Measurements from ENCODE around the gene RNF5.

DNA sequence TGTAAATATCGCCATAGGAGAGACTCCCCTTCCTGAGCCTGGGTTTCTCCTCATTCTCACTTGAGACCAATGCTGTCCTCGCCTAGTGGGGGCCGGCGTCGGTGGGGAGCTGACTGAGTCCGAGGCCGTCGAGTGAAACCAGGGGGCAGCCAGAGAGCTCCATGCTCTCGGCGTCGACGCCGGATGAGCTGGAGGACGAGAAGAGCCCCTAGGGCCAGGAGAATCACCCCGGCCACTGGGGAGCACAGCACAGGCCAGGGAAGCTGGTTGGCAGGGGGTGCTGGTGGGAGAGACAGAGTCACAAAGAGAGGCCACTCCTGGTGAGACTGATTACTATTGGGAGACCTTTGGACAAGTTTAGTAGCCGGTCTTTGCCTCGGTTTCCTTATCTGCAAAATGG lies 20.7 kb downstream of the RNF5 start:
- no peak for TF ChIP-seq CTCF (conservative IDR thresholded peaks at IDR 0.05; ENCODE audit: low read length)
- no peak for TF ChIP-seq EZH2phosphoT487 (IDR thresholded peaks at IDR 0.05; ENCODE audit: borderline replicate concordance)

All from Loucy (cell line).